Kidney epithelial cell (primary cell): ENCODE data around the gene FDX2. TPM values are rescaled to one million over a fixed set of nuclear protein-coding genes. Genes with fewer than 3 reads are reported as not detected.

Experiments used
- DNase-seq: peaks from one replicate; pipeline ENCODE4 v3.0.0-alpha.2; 2010; ENCODE audit warnings: low read depth
- H3K27me3 ChIP-seq: 2 replicates; pipeline ENCODE4 v1.6.0; 2011; ENCODE audit warnings: low read length; ENCODE audit not compliant: control insufficient read depth, insufficient read depth
- H3K36me3 ChIP-seq: 2 replicates; pipeline ENCODE4 v1.5.1; 2011; ENCODE audit warnings: low read length; ENCODE audit not compliant: control insufficient read depth, insufficient read depth
- H3K4me3 ChIP-seq: 2 replicates; pipeline ENCODE4 v1.5.1; 2011; ENCODE audit warnings: low read depth, mild to moderate bottlenecking, control low read depth, low read length
- CTCF ChIP-seq: IDR thresholded peaks from 2 replicates; pipeline ENCODE4 v1.5.1; 2011; ENCODE audit warnings: mild to moderate bottlenecking, moderate library complexity, low read length, control low read depth, inconsistent platforms; ENCODE audit not compliant: insufficient read depth, poor library complexity, severe bottlenecking
- total RNA-seq: library from RNA; depleted of rRNA; stranded (reverse); fragments of >200 nt; gene quantifications from 2 replicates; pipeline ENCODE4 v1.2.3, GENCODE V29; 2015

Gene FDX2
- total RNA-seq, 1 donor from 2014 or later, result 43.5 TPM

- H3K36me3 ChIP-seq, result no peaks in the 10 kb centered on the region
- no peak for DNase-seq
- no peaks in the 10 kb centered on the region for H3K27me3 ChIP-seq
- no peak overlapping the region for H3K4me3 ChIP-seq
- no peak for TF ChIP-seq CTCF
Measured at GRCh38 chr19:10266706-10267105, 49.1 kb downstream of the FDX2 start.

GRCh38 chr19:10262771-10263170 is 53.0 kb downstream of the FDX2 start:
- no peak for DNase-seq
- peaks cover 3% of the 10 kb centered on the region for H3K36me3 ChIP-seq

GRCh38 chr19:10260141-10260584 is 55.7 kb downstream of the FDX2 start:
- H3K36me3 ChIP-seq, result peaks cover 5% of the 10 kb centered on the region
- no peak overlapping the region for H3K4me3 ChIP-seq
- H3K27me3 ChIP-seq, result no peaks in the 10 kb centered on the region
- no peak for DNase-seq
- TF ChIP-seq CTCF, result no peak

More at GRCh38 chr19:10262771-10263170, 53.0 kb downstream of the FDX2 start:
- Histone ChIP-seq H3K27me3 (no peaks in the 10 kb centered on the region), H3K4me3 (no peak overlapping the region)
- no peak for TF ChIP-seq CTCF

Other genes starting within 250 kb of the FDX2 start
- gene SHFL, start 229.7 kb downstream of the FDX2 start, total RNA-seq, result 32.1 and 35.3 TPM in 2 replicates
- 0.96 TPM in 1 of 2 replicates, not detected in the other for gene ANGPTL6, start 213.3 kb downstream of the FDX2 start, total RNA-seq
- 50.0 and 63.4 TPM in 2 replicates for gene PPAN, start 209.7 kb downstream of the FDX2 start, total RNA-seq
- 6.3 and 9.4 TPM in 2 replicates for gene P2RY11, start 204.3 kb downstream of the FDX2 start, total RNA-seq
- 321 and 329 TPM in 2 replicates for gene EIF3G, start 196.1 kb downstream of the FDX2 start, total RNA-seq
- gene DNMT1, start 121.1 kb downstream of the FDX2 start, total RNA-seq, result 66.9 and 75.6 TPM in 2 replicates
- gene S1PR2, start 84.7 kb downstream of the FDX2 start, total RNA-seq, result 8.3 and 9.4 TPM in 2 replicates
- 96.3 and 98.7 TPM in 2 replicates for gene MRPL4, start 63.8 kb downstream of the FDX2 start, total RNA-seq
- gene ICAM1, start 44.9 kb downstream of the FDX2 start, total RNA-seq, result 155 TPM in 2 replicates
- 0.13 TPM in 1 of 2 replicates, not detected in the other for gene ICAM4, start 29.1 kb downstream of the FDX2 start, total RNA-seq
- gene ICAM5, start 26.1 kb downstream of the FDX2 start, total RNA-seq, result 0.38 and 3.8 TPM in 2 replicates
- gene ZGLP1, start 6.2 kb downstream of the FDX2 start, total RNA-seq, result 2.3 and 2.9 TPM in 2 replicates
- 32.9 and 45.6 TPM in 2 replicates for gene RAVER1, start 17.5 kb upstream of the FDX2 start, total RNA-seq
- gene ICAM3, start 23.6 kb upstream of the FDX2 start, total RNA-seq, result 4.7 and 6.8 TPM in 2 replicates
- 64.8 and 104 TPM in 2 replicates for gene TYK2, start 64.6 kb upstream of the FDX2 start, total RNA-seq
- 309 and 327 TPM in 2 replicates for gene CDC37, start 87.5 kb upstream of the FDX2 start, total RNA-seq
- 1.7 and 1.8 TPM in 2 replicates for gene PDE4A, start 104.5 kb upstream of the FDX2 start, total RNA-seq
- 49.2 and 64.1 TPM in 2 replicates for gene KEAP1, start 187.3 kb upstream of the FDX2 start, total RNA-seq
- 0.08 and 0.62 TPM in 2 replicates for gene S1PR5, start 201.4 kb upstream of the FDX2 start, total RNA-seq
- 38.5 and 47.1 TPM in 2 replicates for gene ATG4D, start 227.9 kb upstream of the FDX2 start, total RNA-seq
- gene KRI1, start 250.0 kb upstream of the FDX2 start, total RNA-seq, result 18.4 and 19.8 TPM in 2 replicates